ENCODE measurements around the gene TXLNG.

Gene TXLNG

DNA sequence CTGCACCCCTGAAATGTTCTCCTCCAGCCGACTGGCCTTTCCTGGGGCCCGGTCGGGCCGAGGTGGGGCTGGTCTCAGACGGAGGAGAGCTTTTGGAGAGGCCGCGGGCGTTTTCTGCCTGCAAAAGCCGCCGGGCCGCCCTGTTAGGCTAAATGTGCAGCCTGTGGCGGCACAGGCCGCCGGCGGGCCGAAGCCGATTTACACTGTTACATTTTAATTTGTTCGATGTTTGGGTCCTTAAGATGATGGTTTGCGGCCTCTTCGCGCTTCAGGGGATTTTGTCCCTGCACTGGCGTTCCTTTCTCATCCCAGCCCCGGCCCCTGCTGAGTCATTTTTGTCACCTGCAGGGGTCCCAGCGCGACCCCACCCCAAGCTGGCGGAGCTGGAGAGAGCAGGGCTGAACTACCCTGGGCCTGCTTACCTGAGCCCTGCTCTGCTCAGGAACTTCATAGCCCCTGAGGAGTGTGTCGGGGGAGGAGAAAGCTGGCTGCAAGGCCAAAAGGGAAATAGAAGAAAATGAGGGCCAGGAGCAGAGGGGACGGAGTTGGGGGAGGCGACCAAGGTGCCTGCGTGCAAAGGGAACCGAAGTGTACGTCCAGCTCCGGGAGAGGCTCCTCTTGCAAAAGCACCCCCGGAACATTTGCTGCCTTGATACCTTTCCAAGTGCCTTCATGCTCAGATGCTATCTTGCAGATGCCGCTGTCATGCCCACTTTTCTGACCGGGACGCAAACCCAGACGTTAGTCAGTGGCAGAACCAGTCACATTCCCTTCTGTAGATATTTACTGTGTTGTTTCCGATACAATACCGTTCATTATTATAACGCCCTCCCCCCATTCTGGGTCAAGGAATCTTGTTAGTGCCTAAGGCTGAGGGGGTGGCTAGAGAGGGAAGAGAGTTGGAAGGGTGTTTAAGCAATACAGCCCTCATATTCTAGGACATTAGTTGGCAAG is 84.9 kb downstream of the TXLNG start:
- peak; percentile 11 to 19 for DNase-seq
- peak; percentile 5 for ATAC-seq
- no peaks in the 10 kb centered on the region for H3K27me3 Mint-ChIP-seq
- H3K4me1 Mint-ChIP-seq = peaks cover 32% of the 10 kb centered on the region
- peak overlapping the region; percentile 86 to 88 for H3K4me3 Mint-ChIP-seq
- peak overlapping the region; percentile 90 to 98 for H3K27ac Mint-ChIP-seq
- no peaks in the 10 kb centered on the region for H3K9me3 Mint-ChIP-seq

DNA sequence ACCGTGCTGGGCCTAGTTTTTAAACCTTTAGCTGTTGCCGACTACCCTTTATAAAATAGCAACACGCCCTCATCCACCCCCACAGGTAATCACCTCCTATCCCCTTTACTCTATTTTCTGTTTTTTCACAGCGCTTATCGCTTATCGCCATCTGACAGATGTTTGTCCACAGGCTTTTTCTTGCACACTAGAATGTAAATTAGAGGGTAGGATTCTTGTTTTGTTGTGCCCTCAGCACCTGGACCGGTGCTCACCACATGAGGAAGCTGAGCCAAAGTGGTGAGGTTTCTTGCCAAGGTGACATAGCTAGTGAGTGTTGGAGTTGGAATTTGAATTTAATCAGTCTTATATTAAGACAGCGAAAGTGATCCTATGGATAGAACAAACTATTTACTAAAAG is 86.8 kb downstream of the TXLNG start:
- Mint-ChIP-seq H3K4me3 (no peak overlapping the region), H3K9me3 (no peaks in the 10 kb centered on the region), H3K4me1 (peaks cover 15% of the 10 kb centered on the region), H3K27ac (no peak overlapping the region), H3K27me3 (no peaks in the 10 kb centered on the region)
- DNase-seq (no peak), ATAC-seq (no peak)

DNA sequence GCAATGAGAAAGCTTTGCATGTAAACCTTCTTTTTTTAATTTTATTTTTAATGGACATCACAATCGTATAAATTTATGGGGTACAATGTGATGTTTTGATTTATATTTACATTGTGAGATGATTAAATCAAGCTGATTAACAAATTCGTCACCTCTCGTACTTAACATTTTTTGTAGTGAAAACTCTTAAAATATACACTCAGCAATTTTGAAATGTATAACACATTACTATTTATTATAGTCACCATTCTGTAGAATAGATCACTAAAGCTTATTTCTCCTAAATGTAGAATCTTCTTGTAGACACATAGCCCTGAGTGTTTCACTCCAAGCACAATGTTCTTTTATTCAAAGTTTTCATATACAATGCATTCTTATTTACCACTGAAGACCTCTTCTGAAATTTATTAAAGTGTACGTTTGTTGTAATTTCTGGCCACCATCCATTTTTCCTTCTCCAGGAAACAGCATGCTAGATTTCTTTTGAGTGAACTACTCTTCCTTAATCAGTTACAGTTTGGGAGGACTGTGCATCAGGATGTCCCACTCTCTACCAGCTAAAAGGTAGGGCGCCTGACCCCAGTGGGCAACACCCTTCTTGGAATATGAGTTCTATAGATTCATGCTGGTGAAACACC is 88.3 kb downstream of the TXLNG start:
- H3K4me3 Mint-ChIP-seq = no peak overlapping the region
- peaks cover 5% of the 10 kb centered on the region for H3K4me1 Mint-ChIP-seq
- H3K9me3 Mint-ChIP-seq = no peaks in the 10 kb centered on the region
- no peak overlapping the region for H3K27ac Mint-ChIP-seq
- no peak for ATAC-seq
- no peaks in the 10 kb centered on the region for H3K27me3 Mint-ChIP-seq
- no peak for DNase-seq

DNA sequence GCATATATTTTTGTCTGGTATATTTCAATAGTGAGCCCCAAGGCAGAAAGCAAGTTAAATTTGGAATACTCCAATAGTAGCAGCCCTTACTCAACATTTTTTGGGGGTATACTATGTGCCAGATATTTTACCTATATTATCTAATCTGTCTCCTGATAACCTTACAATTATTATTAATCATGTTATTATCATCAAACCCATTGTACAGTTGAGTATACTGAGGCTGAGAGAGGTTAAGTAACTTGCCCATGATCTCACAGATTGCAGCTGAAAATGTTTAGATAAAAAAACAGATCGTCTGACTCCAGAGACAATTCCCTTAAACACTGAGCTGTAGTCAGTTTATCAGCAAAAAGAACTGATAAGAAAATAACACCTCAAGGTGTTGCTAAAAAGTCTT is 90.4 kb downstream of the TXLNG start:
- DNase-seq (no peak), ATAC-seq (no peak)
- H3K4me1 Mint-ChIP-seq = peaks cover 7% of the 10 kb centered on the region
- no peaks in the 10 kb centered on the region for H3K27me3 Mint-ChIP-seq
- no peak overlapping the region for H3K4me3 Mint-ChIP-seq
- H3K27ac Mint-ChIP-seq = no peak overlapping the region
- no peaks in the 10 kb centered on the region for H3K9me3 Mint-ChIP-seq

DNA sequence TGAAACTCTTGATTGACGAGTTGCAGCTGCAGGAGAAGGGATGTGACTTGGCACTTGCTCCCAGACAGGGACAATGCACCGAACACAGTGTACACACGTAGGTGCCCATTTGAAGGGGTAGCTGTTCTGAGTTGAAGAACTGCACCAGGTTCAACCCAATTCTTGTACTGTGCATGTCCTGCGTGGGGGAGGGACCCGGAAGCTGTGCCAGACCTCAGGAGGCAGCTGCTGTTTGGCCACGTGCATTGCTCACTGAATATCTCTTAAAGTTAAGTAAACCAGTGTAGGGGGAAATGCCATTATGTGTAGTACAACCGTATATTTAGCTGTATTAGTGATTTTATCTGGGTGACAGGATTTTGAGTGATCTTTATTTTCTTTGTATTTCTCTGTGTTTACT is 95.9 kb downstream of the TXLNG start:
- peak; percentile 47 for ATAC-seq
- no peak for DNase-seq
- H3K27ac Mint-ChIP-seq = no peak overlapping the region

DNA sequence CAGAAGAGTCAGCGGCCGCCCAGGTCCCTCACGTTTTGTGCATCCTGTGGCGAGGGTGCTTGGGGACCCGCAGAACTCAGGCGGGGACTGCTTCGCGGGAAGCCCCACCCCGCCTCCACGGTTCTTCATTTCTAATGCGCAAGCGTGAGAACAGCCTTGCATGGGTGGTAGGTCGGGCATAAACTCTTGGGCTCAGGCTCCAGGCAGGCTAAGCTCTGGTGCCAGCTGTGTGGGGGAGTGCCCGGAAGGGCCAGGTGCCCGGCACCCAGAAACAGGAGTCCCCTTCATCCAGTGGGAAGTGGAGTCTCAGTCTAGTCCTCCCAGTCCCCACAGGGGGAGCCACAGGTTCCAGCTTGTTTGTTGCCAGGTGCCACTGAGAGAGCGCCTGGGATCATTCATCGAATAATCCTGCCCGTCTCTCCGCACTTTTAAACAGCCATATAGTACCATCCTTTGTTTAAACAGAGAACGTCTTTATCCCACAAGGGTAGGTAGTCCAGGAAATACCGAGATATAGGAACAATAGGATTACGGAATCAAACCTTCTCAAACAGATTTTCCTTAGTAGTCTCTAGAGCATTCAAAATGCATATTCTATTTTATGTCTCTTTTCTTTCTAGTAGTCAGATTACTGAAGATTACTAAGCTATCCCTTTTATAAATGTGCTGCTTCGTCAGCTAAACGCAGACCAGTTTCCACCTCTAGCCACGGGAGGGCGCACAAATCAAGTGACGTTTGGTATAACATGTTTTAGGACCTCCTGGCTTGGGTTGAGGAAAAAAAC is 96.6 kb downstream of the TXLNG start:
- ATAC-seq (peak; percentile 89), DNase-seq (peak; percentile 55 to 67)
- peak overlapping the region; percentile 42 to 91 for H3K27ac Mint-ChIP-seq
- peaks cover 9% of the 10 kb centered on the region for H3K4me1 Mint-ChIP-seq
- H3K9me3 Mint-ChIP-seq = no peaks in the 10 kb centered on the region
- peak overlapping the region; percentile 76 to 78 for H3K4me3 Mint-ChIP-seq
- H3K27me3 Mint-ChIP-seq = no peaks in the 10 kb centered on the region

More for the DNA sequence above, 95.9 kb downstream of the TXLNG start:
- H3K4me1 Mint-ChIP-seq = peaks cover 9% of the 10 kb centered on the region
- H3K9me3 Mint-ChIP-seq = no peaks in the 10 kb centered on the region
- H3K4me3 Mint-ChIP-seq = peak overlapping the region; percentile 63 to 78
- no peaks in the 10 kb centered on the region for H3K27me3 Mint-ChIP-seq

DNA sequence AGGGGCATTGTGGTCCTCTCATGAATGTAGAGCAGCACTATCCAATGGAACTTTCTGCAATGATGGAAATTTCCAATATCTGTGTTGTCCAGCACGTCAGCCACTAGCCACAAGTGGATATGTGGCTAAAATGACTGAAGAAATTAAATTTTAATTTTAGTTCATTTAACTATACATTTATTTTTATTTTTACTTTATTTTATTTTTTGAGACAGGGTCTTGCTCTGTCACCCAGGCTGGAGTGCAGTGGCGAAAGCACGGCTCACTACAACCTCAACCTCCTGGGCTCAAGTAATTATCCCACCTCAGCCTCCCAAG is 97.2 kb downstream of the TXLNG start:
- DNase-seq (no peak), ATAC-seq (no peak)
- Mint-ChIP-seq H3K27ac (no peak overlapping the region), H3K4me1 (peaks cover 13% of the 10 kb centered on the region), H3K4me3 (no peak overlapping the region), H3K9me3 (no peaks in the 10 kb centered on the region), H3K27me3 (no peaks in the 10 kb centered on the region)

DNA sequence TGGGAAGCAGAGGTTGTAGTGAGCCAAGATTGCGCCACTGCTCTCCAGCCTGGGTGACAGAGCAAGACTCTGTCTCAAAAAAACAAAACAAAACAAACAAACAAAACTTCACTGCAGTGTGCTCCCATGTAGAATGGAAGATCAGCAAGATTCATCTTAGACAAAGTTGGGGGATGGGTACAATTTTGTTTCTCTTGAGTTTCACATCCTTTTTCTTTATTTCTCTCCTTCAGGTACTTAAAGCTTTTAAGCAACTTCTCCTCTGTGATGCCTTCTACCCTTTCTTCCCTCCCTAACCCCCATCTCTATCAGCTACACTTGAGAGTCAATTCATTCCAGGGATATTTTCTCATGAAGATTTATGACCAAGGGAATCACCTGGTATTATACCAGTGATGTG is 99.4 kb downstream of the TXLNG start:
- no peak for ATAC-seq
- no peaks in the 10 kb centered on the region for H3K27me3 Mint-ChIP-seq

DNA sequence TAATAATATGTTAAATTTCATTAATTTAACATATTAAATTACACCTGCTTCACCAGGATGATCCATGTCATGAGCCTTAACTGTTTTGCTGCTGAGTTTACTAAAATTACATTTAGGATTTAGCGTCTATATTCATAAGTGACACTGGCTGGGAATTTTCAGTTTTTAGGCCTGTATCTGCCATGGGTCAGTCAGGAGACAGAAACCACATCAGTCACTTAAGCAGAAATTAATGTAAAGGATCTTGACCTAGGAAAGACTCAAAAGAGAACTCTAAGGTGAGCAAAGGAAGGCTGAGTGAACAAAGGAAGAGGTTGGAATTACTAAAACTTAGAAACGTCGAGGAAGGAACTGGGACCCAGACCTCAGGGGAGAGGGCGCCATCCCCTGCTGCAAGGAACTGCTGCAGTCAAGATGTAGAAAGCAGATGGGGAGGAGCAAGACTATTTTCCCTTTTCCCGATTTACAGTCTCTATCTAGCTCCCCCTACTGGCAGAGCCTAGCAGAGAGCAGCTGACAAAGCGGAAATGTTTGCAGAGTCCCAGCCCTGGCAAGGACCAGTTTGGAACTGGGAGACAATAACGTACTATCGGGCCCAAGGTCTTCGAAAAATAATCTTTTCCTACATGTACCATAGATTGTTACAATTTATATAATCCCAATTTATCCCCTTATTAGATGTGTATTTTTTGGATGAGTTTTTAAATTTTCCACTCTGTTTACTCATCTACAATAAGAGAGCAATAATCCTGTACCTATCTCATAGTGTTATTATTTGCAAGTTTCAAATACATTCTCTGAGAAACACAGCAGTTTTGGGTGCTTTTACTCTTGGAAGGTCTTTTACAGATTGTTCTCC is 106.5 kb downstream of the TXLNG start:
- peak; percentile 20 to 30 for DNase-seq
- Mint-ChIP-seq H3K27ac (peak overlapping the region in 1 of 2 donors; percentile 20), H3K4me3 (peak overlapping the region in 1 of 2 donors; percentile 43), H3K27me3 (no peaks in the 10 kb centered on the region), H3K9me3 (no peaks in the 10 kb centered on the region), H3K4me1 (peaks cover 20% of the 10 kb centered on the region)
- ATAC-seq = peak; percentile 57

More for the DNA sequence above, 99.4 kb downstream of the TXLNG start:
- Mint-ChIP-seq H3K4me3 (no peak overlapping the region), H3K27ac (no peak overlapping the region), H3K4me1 (peaks cover 22% of the 10 kb centered on the region), H3K9me3 (no peaks in the 10 kb centered on the region)
- DNase-seq = no peak

Data from stimulated activated naive CD8-positive, alpha-beta T cell treated with anti-CD3 and anti-CD28 coated beads, Interleukin-15, amount 100 ng/mL, for 72 hours (primary cell).